GM18520 (cell line): ENCODE data around the gene ARID1B.

Source experiments
- ATAC-seq: cut with Tn5 transposase; IDR thresholded peaks from one replicate; pipeline ENCODE4 v1.9.1; 2021; ENCODE audit not compliant: unreplicated experiment

The ARID1B gene

GRCh38 chr6:157040191-157040590, 263.0 kb downstream of the ARID1B start:
- ATAC-seq = no peak

GRCh38 chr6:157045831-157046454, 268.8 kb downstream of the ARID1B start:
- no peak for ATAC-seq

DNA sequence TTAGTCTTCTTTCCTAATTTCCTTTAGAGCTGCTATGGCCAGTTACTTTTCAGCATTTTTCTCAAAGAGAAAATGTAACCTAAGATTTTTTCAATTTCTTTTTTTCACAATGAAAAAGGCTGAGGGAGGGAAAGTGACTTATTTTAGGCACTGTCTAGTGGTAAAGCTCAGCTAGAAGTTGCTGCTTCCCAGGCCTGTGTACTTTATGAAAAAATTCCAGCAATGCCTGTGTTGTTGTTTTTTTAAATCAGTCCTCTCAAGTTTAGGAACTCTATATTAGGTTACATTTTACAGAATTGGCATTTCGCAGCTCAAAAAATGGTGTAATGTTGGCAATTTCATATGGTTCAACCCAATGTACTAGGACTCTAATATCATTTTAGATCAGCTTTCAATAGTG, 269.6 kb downstream of the ARID1B start:
- no peak for ATAC-seq

DNA sequence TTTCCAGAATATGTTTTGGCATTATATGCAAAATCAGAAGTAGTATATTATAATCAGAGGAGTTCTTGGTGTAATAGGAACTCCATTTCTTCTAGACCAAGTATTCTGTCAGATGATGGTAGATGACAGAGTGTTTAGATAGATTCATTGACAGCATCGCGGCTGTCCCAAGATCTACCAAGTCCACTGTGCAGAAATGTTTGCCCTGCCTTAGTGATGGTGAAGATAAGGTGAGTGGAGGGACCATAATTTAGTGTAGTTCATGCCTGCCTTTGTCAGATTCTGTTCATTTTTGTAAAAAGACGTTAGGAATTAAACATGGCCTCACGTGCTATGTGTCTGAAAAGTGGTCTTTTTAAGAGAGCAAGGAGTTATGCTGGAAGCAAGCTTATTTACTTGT, 270.1 kb downstream of the ARID1B start:
- ATAC-seq = no peak

GRCh38 chr6:157047951-157048350, 270.8 kb downstream of the ARID1B start:
- no peak for ATAC-seq

- no peak for ATAC-seq
These were observed 272.0 kb downstream of the ARID1B start for GRCh38 chr6:157049133-157049532.

- ATAC-seq = no peak
These were observed 273.5 kb downstream of the ARID1B start for GRCh38 chr6:157050537-157051265.

- no peak for ATAC-seq
These were observed 277.4 kb downstream of the ARID1B start for GRCh38 chr6:157054531-157054979.

DNA sequence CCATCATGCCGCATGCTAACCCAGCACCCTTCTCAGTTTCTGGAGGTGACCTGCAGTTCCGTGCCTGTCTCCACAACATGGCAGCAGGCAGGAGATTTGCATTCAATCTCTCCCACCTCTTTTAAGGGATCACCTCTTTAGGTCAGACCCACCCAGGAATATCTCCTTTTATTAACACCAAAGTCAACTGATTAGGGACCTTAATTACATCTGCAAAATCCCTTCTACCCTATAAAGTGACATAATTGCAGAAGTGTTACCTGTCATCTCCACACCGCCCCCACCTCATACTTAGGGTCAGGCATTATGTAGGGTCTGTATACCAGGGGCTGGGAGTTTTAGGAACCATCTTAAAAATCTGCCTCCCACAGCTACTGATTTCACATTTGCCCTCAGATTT, 278.7 kb downstream of the ARID1B start:
- no peak for ATAC-seq

DNA sequence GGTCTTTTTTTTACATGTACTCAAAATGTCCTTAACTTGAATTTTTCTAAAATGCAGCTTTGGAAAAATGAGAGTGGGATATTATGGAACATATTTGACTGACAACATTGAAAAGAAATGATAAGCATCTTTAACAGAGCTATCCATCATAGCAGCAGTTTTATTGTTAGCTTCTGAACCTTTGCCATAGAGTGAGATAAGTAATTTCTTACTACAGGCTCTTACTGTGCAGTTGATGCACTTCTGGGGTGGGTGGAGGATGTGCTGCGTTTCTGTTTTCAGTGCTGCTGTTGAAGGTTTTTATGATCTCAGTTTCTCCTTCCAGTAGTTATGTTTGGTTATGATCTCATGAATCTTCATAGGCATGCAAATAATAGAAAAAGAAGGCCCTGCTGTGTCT, 279.1 kb downstream of the ARID1B start:
- no peak for ATAC-seq

- ATAC-seq = no peak
These were observed 281.4 kb downstream of the ARID1B start for GRCh38 chr6:157058574-157058973.

DNA sequence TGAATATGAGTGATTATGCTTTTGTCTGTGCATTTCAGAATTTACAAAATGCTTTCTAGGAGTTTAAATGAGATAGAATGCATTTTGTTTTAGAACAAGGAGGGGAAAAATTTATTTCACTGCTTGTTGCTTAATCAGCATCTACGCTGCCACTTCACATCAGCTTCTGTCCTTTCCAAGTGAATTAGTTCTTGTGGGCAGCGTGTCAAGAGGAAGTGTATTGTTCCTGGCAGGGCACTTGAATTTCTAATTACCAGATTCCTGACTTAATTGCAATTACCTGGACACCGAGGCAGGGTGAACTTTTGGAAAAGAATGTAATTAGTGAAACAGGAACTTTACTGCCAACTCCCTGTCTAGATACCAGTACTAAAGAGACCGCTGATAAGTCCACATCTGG, 282.6 kb downstream of the ARID1B start:
- ATAC-seq = no peak

DNA sequence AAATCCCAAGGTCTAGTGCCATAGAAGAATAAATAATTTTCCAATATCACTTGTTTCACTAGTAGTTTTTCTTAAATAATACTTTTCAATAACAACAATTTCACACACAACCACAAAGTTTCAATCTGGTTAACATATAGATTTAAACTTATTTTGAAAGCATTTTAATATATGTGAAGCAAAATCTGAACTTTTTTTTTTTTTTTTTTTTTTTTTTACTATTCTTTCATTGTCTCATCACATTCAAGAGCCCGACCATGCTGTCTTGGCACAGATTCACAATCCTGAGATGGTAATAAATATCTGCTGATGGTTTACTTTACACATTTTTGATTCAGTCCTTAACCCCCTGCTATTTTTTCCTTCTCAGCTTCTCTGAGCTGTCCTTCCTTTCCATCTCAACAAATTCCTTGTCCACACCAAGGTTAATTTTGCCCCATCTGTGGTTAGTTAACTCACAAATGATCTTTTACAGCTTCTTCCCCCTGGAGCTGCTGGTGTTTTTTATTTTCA, 283.3 kb downstream of the ARID1B start:
- ATAC-seq = no peak

GRCh38 chr6:157061770-157062594, 284.8 kb downstream of the ARID1B start:
- no peak for ATAC-seq

GRCh38 chr6:157063176-157063905, 286.2 kb downstream of the ARID1B start:
- no peak for ATAC-seq

- no peak for ATAC-seq
These were observed 286.7 kb downstream of the ARID1B start for GRCh38 chr6:157063923-157064322.

DNA sequence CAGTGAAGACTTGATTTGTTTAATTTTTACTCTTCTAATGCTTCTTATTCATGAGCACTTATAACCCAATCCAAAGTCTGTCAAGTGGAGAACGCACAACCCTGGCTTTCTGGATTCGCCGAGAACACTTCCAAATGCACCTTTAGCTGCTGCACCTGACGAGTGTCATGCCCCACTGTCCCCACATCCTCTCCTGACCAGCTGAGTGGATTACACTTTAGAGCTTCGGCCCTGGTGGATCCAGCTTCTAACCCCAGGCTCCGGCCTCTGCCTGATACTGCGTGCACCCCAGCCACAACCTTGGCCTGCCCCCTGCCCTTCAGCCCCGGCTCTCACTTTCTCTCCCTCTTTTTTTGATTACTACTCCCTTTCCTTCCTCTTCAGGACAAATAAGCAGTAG, 287.3 kb downstream of the ARID1B start:
- no peak for ATAC-seq

GRCh38 chr6:157065366-157065765, 288.2 kb downstream of the ARID1B start:
- ATAC-seq = no peak

GRCh38 chr6:157066781-157067491, 289.8 kb downstream of the ARID1B start:
- no peak for ATAC-seq

DNA sequence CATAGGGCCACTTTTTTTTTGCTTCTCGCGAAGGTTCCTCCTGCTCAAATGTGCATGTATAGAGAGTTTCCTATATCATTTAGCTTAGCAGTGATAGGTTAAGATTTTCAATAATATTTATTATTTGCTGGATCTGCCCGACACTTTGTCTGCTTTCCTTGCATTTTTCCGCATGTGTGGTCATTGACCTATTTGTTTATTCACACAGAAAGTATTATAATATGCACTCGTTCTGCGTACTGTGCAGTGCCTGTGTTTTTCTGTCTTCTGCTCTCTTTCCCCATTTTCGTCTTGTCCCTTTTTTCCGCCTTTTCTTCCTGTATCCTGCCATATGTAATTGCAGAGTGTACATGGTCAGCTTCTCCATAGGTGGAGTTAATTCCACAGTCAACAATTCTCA, 290.3 kb downstream of the ARID1B start:
- no peak for ATAC-seq
